Measurements from ENCODE around the gene CD48.

The CD48 gene

DNA sequence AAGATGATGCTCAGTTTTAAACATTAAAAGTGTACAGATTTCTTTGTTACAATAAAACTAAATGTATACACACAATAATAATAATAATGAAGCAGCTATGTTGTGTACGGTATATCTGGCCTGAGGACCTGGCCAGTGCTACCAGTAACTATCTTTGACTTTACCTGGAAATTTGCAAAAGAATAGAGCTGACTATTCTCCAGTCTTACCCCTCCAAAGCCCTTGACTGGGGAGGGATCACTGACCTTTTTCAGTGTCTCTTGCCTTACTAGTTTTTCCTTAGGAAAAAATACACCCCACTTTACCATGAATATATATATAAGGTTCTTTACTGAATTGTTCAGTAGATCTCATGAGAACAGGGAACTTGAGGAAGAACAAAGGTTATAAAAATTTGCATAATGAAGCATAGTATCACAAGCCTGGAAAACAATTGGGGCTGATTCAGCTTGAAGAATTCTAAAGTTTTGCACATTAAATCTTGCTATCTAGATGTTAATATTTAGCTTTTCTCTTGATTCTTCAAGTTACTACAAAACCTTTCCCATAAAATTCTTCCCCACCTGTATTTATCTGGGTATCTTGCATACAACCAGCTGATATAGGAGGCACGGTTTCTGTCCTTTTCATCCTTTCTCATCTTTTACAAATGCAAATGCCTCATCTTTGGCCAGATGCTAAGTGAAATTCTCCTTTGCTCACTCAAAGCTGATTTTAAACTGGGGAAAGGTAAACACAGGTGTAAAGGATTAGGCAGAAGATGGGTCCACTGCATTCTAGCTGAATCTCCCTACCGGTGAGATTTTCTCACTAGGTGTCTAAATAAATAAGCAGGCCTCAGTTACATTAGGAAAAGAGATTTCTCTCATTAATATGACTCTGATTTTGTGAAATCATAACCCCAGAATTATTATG, 39.8 kb downstream of the CD48 start:
- H3K9ac ChIP-seq (ENCODE audit: low read length) = no peak overlapping the region

GRCh38 chr1:160670701-160671100, 40.9 kb downstream of the CD48 start:
- no peak overlapping the region for H3K9ac ChIP-seq (ENCODE audit: low read length)
- no peak overlapping the region for H3K27ac ChIP-seq (ENCODE audit: low read length)
- H3K4me3 ChIP-seq (ENCODE audit: low read length) = no peak overlapping the region
- H3K27me3 ChIP-seq (ENCODE audit: control insufficient read depth, insufficient read depth, low read length) = no peaks in the 10 kb centered on the region
- no peaks in the 10 kb centered on the region for H3K9me3 ChIP-seq (ENCODE audit: control insufficient read depth, low read depth, low read length)
- H3K36me3 ChIP-seq (ENCODE audit: control insufficient read depth, low read depth, low read length) = no peaks in the 10 kb centered on the region
- H3K4me1 ChIP-seq (ENCODE audit: control insufficient read depth, low read depth, low read length) = peaks cover 44% of the 10 kb centered on the region

More for the DNA sequence above, 39.8 kb downstream of the CD48 start:
- no peaks in the 10 kb centered on the region for H3K9me3 ChIP-seq (ENCODE audit: control insufficient read depth, low read depth, low read length)
- H3K27ac ChIP-seq (ENCODE audit: low read length) = no peak overlapping the region
- peak overlapping the region; percentile 29 for H3K4me3 ChIP-seq (ENCODE audit: low read length)
- H3K4me1 ChIP-seq (ENCODE audit: control insufficient read depth, low read depth, low read length) = peaks cover 44% of the 10 kb centered on the region
- H3K27me3 ChIP-seq (ENCODE audit: control insufficient read depth, insufficient read depth, low read length) = no peaks in the 10 kb centered on the region
- H3K36me3 ChIP-seq (ENCODE audit: control insufficient read depth, low read depth, low read length) = no peaks in the 10 kb centered on the region

DNA sequence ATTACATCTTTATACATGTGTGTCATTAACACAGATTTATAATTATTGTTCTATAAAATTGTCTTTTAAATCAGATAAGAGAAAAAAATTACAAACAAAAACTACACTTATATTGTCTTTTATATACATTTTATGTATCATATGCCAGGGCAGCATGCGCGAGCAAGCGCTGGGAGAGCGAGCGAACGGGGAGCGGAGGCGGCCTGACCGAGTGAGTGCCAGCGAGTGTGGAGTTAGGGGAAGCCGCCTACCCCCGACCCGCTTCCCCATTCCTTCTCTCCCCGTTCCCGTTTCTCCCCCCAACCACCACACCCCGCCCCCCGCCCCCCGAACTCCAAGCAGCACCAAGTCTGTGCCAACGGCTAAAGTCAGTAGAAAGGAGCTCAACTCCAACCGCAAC, 41.8 kb downstream of the CD48 start:
- Histone ChIP-seq H3K9me3 (ENCODE audit: control insufficient read depth, low read depth, low read length) (no peaks in the 10 kb centered on the region), H3K27me3 (ENCODE audit: control insufficient read depth, insufficient read depth, low read length) (no peaks in the 10 kb centered on the region), H3K27ac (ENCODE audit: low read length) (no peak overlapping the region), H3K4me3 (ENCODE audit: low read length) (no peak overlapping the region), H3K4me1 (ENCODE audit: control insufficient read depth, low read depth, low read length) (peaks cover 40% of the 10 kb centered on the region), H3K36me3 (ENCODE audit: control insufficient read depth, low read depth, low read length) (no peaks in the 10 kb centered on the region), H3K9ac (ENCODE audit: low read length) (no peak overlapping the region)

GRCh38 chr1:160669276-160669675, 42.3 kb downstream of the CD48 start:
- Histone ChIP-seq H3K27ac (ENCODE audit: low read length) (no peak overlapping the region), H3K27me3 (ENCODE audit: control insufficient read depth, insufficient read depth, low read length) (no peaks in the 10 kb centered on the region), H3K9ac (ENCODE audit: low read length) (no peak overlapping the region), H3K9me3 (ENCODE audit: control insufficient read depth, low read depth, low read length) (no peaks in the 10 kb centered on the region), H3K4me1 (ENCODE audit: control insufficient read depth, low read depth, low read length) (peaks cover 35% of the 10 kb centered on the region), H3K4me3 (ENCODE audit: low read length) (no peak overlapping the region), H3K36me3 (ENCODE audit: control insufficient read depth, low read depth, low read length) (no peaks in the 10 kb centered on the region)

GRCh38 chr1:160667896-160668295, 43.7 kb downstream of the CD48 start:
- Histone ChIP-seq H3K9ac (ENCODE audit: low read length) (no peak overlapping the region), H3K36me3 (ENCODE audit: control insufficient read depth, low read depth, low read length) (no peaks in the 10 kb centered on the region), H3K4me3 (ENCODE audit: low read length) (no peak overlapping the region), H3K27me3 (ENCODE audit: control insufficient read depth, insufficient read depth, low read length) (no peaks in the 10 kb centered on the region), H3K27ac (ENCODE audit: low read length) (no peak overlapping the region), H3K9me3 (ENCODE audit: control insufficient read depth, low read depth, low read length) (no peaks in the 10 kb centered on the region), H3K4me1 (ENCODE audit: control insufficient read depth, low read depth, low read length) (peaks cover 21% of the 10 kb centered on the region)

DNA sequence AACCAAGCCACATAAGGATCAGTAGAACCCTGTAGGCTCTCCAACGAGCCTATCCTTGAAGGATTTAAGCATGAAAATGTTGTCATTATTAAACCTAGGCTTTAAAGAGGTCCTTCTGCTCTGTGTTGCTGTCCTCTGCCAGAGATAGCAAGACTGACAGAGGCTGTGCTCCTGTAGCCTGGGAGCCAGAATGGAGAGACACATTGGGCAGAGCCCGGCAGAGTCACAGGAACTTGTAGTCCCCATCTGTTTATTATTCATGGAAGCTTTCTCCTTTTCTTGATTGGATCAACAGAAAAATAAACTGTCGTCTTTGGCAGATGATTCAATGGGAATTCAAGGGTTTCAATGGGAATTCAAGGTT, 45.6 kb downstream of the CD48 start:
- Histone ChIP-seq H3K36me3 (ENCODE audit: control insufficient read depth, low read depth, low read length) (no peaks in the 10 kb centered on the region), H3K9ac (ENCODE audit: low read length) (no peak overlapping the region), H3K9me3 (ENCODE audit: control insufficient read depth, low read depth, low read length) (no peaks in the 10 kb centered on the region), H3K4me1 (ENCODE audit: control insufficient read depth, low read depth, low read length) (peaks cover 6% of the 10 kb centered on the region), H3K4me3 (ENCODE audit: low read length) (no peak overlapping the region), H3K27me3 (ENCODE audit: control insufficient read depth, insufficient read depth, low read length) (no peaks in the 10 kb centered on the region), H3K27ac (ENCODE audit: low read length) (no peak overlapping the region)

DNA sequence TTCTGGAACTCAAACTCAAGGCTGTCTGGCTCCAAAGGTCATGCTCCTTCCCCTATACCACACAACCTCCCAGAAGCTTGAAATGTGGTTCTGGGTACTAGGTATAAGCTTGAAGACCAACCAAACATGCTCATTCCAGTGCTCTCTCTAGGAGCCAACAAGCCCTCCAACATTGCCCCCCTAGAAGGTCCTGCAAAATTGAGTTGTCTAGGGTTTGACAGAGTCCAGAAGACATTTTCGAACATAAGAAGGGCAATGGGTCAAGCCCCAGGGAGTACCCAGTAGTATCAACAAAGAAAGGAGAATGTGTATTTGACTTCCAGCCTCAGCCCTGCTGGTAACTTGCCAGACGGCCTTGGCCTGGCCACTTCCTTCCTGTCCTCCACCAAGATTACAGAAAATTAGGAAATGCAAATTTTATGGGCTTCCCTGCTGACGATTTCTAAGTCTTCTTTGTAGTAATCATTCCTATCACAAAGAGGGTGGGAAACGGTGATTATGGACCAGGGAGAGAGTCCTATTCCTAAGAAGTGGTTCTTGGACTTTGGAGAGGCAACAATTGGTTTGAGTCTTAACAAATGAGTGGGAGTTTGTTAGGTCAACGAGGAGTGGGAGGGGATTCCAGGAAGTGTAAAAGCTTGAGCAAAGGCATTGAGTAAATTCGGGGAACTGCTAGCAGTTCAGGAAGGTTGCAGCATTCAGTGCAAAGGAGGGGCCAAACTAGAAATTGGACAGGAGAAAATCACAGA, 46.1 kb downstream of the CD48 start:
- Histone ChIP-seq H3K36me3 (ENCODE audit: control insufficient read depth, low read depth, low read length) (no peaks in the 10 kb centered on the region), H3K9me3 (ENCODE audit: control insufficient read depth, low read depth, low read length) (no peaks in the 10 kb centered on the region), H3K9ac (ENCODE audit: low read length) (no peak overlapping the region), H3K27me3 (ENCODE audit: control insufficient read depth, insufficient read depth, low read length) (no peaks in the 10 kb centered on the region), H3K27ac (ENCODE audit: low read length) (no peak overlapping the region), H3K4me3 (ENCODE audit: low read length) (no peak overlapping the region), H3K4me1 (ENCODE audit: control insufficient read depth, low read depth, low read length) (peaks cover under 1% of the 10 kb centered on the region)

DNA sequence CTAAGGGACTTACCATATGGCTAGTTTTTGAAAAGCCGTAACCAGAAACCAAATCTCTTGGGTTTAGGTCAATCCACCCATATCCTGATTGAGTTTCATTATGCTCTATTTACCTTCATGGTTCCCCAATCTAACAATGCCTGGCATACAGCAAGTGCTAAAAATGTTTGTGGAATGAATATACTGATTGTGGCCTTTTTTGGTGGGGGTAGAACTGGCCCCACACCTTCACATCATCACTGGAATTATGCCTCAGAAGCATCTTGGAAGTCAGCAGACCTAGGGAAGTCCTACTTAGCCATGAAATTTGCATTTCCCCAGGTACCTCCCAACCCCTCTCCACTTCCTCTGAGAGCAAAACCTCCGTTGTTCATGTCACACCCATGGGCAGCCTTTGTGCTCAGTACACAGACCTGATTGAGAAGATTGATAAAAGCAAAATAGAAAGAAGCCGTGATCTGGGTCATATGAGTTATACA, 47.0 kb downstream of the CD48 start:
- H3K36me3 ChIP-seq (ENCODE audit: control insufficient read depth, low read depth, low read length) = no peaks in the 10 kb centered on the region
- H3K27ac ChIP-seq (ENCODE audit: low read length) = no peak overlapping the region
- no peak overlapping the region for H3K9ac ChIP-seq (ENCODE audit: low read length)
- H3K27me3 ChIP-seq (ENCODE audit: control insufficient read depth, insufficient read depth, low read length) = no peaks in the 10 kb centered on the region
- no peaks in the 10 kb centered on the region for H3K4me1 ChIP-seq (ENCODE audit: control insufficient read depth, low read depth, low read length)
- H3K4me3 ChIP-seq (ENCODE audit: low read length) = no peak overlapping the region
- no peaks in the 10 kb centered on the region for H3K9me3 ChIP-seq (ENCODE audit: control insufficient read depth, low read depth, low read length)

DNA sequence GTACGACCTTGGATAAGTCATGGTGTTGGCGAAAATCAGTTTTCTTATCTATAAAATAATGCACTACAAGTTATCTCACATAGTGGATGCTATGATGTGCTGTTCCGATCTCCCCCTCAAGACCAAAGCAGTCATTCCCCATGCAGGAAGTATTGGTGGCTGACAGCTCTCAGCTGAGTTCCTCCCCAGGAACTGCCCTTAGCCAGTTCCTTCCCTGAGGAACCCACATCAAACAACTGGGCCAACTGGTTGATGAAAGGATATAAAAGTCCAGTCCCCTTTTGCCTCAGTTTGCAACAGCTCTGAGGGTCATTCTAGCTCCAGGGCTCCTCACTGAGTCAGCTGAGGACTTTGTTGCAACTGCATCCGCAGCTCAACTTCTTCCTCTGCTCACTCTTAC, 48.7 kb downstream of the CD48 start:
- H3K9ac ChIP-seq (ENCODE audit: low read length) = no peak overlapping the region
- no peaks in the 10 kb centered on the region for H3K27me3 ChIP-seq (ENCODE audit: control insufficient read depth, insufficient read depth, low read length)
- H3K4me1 ChIP-seq (ENCODE audit: control insufficient read depth, low read depth, low read length) = no peaks in the 10 kb centered on the region
- H3K36me3 ChIP-seq (ENCODE audit: control insufficient read depth, low read depth, low read length) = no peaks in the 10 kb centered on the region
- H3K27ac ChIP-seq (ENCODE audit: low read length) = no peak overlapping the region
- no peak overlapping the region for H3K4me3 ChIP-seq (ENCODE audit: low read length)
- no peaks in the 10 kb centered on the region for H3K9me3 ChIP-seq (ENCODE audit: control insufficient read depth, low read depth, low read length)

DNA sequence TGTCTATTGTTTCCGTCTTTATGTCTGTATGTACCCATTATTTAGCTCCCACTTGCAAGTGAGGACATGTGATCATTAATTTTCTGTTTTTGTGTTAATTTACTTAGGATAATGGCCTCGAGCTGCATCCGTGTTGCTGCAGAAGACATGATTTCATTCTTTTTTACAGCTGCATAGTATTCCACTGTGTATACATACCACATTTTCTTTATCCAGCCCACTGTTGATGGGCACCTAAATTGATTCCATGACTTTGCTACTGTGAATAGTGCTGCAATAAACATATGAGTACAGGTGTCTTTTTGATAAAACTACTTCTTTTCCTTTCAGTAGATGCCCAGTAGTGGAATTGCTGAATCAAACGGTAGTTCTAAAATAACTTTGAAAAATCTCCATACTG, 52.1 kb downstream of the CD48 start:
- Histone ChIP-seq H3K27me3 (ENCODE audit: control insufficient read depth, insufficient read depth, low read length) (no peaks in the 10 kb centered on the region), H3K4me1 (ENCODE audit: control insufficient read depth, low read depth, low read length) (no peaks in the 10 kb centered on the region), H3K27ac (ENCODE audit: low read length) (no peak overlapping the region), H3K36me3 (ENCODE audit: control insufficient read depth, low read depth, low read length) (no peaks in the 10 kb centered on the region), H3K9me3 (ENCODE audit: control insufficient read depth, low read depth, low read length) (no peaks in the 10 kb centered on the region), H3K4me3 (ENCODE audit: low read length) (no peak overlapping the region), H3K9ac (ENCODE audit: low read length) (no peak overlapping the region)

DNA sequence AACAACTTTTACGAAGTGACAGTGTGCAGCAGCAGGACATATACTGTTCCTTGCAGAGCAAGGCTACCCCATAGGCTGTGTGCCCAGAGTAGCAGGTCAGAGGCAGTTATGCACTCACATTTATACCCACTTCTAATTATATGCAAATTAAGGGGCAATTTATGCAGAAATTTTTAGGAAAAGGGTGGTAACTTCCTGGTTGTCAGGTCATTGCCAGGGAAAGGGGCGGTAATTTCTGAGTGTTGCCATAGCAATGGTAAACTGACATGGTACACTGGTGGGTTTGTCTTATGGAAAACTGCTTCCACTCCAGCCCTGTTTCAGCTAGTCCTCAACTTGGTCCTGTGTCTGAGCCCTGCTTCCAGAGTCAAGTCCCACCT, 52.8 kb downstream of the CD48 start:
- no peak overlapping the region for H3K27ac ChIP-seq (ENCODE audit: low read length)
- no peak overlapping the region for H3K4me3 ChIP-seq (ENCODE audit: low read length)
- H3K9ac ChIP-seq (ENCODE audit: low read length) = no peak overlapping the region
- no peaks in the 10 kb centered on the region for H3K36me3 ChIP-seq (ENCODE audit: control insufficient read depth, low read depth, low read length)
- H3K9me3 ChIP-seq (ENCODE audit: control insufficient read depth, low read depth, low read length) = no peaks in the 10 kb centered on the region
- no peaks in the 10 kb centered on the region for H3K27me3 ChIP-seq (ENCODE audit: control insufficient read depth, insufficient read depth, low read length)
- H3K4me1 ChIP-seq (ENCODE audit: control insufficient read depth, low read depth, low read length) = no peaks in the 10 kb centered on the region

All from iPS-18a (cell line).